HEK293 (cell line): ENCODE results near the gene ADO.

ENCODE experiments used
- CTCF ChIA-PET: fragments of 350-600 bp; formaldehyde crosslinking; extraction: SDS; loops from one replicate; lab custom pipeline; 2021; ENCODE audit warnings: antibody characterized with exemption; lab: Yijun Ruan, JAX
- POLR2A ChIA-PET: fragments of 300-600 bp; formaldehyde crosslinking; extraction: SDS; loops from one replicate; lab custom pipeline; 2020; ENCODE audit warnings: antibody characterized with exemption, inconsistent platforms; lab: Yijun Ruan, JAX
- H3K27ac ChIP-seq: fragments of 200-500 bp; sonication (Bioruptor generic); 2 replicates; pipeline ENCODE4 v1.5.1; 2014; ENCODE audit warnings: low read depth, low read length, control low read depth, inconsistent platforms; ENCODE audit errors: extremely low read depth
- H3K36me3 ChIP-seq, 2 experiments: fragments of 200-500 bp in 1 of 2; sonication (Bioruptor generic) in 1 of 2; 1 replicate in 1 of 2; 2 replicates in 1 of 2; pipeline ENCODE4 v1.5.1; 2014 to 2017; ENCODE audit warnings: inconsistent platforms in 2 of 2, low read length in 2 of 2; ENCODE audit not compliant: control insufficient read depth in 2 of 2, insufficient read depth in 1 of 2
- H3K4me1 ChIP-seq: fragments of 200-500 bp; sonication (Bioruptor generic); 2 replicates; pipeline ENCODE4 v1.5.1; 2014; ENCODE audit warnings: mild to moderate bottlenecking, low read length, inconsistent platforms; ENCODE audit not compliant: control insufficient read depth, insufficient read depth
- H3K4me3 ChIP-seq: 2 replicates; pipeline ENCODE4 v1.5.1; 2011; ENCODE audit warnings: low read depth, mild to moderate bottlenecking, control low read depth, low read length, moderate library complexity
- H3K9me3 ChIP-seq: fragments of 200-500 bp; sonication (Bioruptor generic); 2 replicates; pipeline ENCODE4 v1.5.1; 2014; ENCODE audit warnings: low read depth, low read length, inconsistent platforms; ENCODE audit not compliant: control insufficient read depth, insufficient read depth
- GLIS1 ChIP-seq: fragments of 450-650 bp; formaldehyde crosslinking; IDR thresholded peaks from 2 replicates; pipeline ENCODE4 v1.5.1; 2016; ENCODE audit warnings: missing biosample characterization, missing genetic modification characterization
- HOXA7 ChIP-seq: sonication (generic); formaldehyde crosslinking; IDR thresholded peaks from 2 replicates; pipeline ENCODE4 v1.8.1; 2022; ENCODE audit warnings: missing genetic modification reagents, borderline replicate concordance
- KLF1 ChIP-seq: fragments of 450-650 bp; formaldehyde crosslinking; IDR thresholded peaks from 2 replicates; pipeline ENCODE4 v1.5.1; 2016; ENCODE audit warnings: missing biosample characterization, missing genetic modification characterization
- OVOL3 ChIP-seq: fragments of 450-650 bp; formaldehyde crosslinking; IDR thresholded peaks from 2 replicates; pipeline ENCODE4 v1.5.1; 2016; ENCODE audit warnings: missing biosample characterization, missing genetic modification characterization
- ZBTB20 ChIP-seq: fragments of 450-650 bp; formaldehyde crosslinking; IDR thresholded peaks from 2 replicates; pipeline ENCODE4 v1.5.1; 2016; ENCODE audit warnings: missing biosample characterization, missing genetic modification characterization
- ZBTB7A ChIP-seq: fragments of 450-650 bp; formaldehyde crosslinking; IDR thresholded peaks from 2 replicates; pipeline ENCODE4 v1.5.1; 2016; ENCODE audit warnings: low read depth, missing biosample characterization, missing genetic modification characterization
- ZNF121 ChIP-seq: fragments of 450-650 bp; formaldehyde crosslinking; IDR thresholded peaks from 2 replicates; pipeline ENCODE4 v1.5.1; 2016; ENCODE audit warnings: missing biosample characterization, missing genetic modification characterization
- ZNF202 ChIP-seq: fragments of 450-650 bp; formaldehyde crosslinking; IDR thresholded peaks from 2 replicates; pipeline ENCODE4 v1.5.1; 2016; ENCODE audit warnings: missing biosample characterization, missing genetic modification characterization, borderline replicate concordance
- ZNF214 ChIP-seq: fragments of 450-650 bp; formaldehyde crosslinking; IDR thresholded peaks from 2 replicates; pipeline ENCODE4 v1.5.1; 2017; ENCODE audit warnings: missing biosample characterization, mild to moderate bottlenecking, missing genetic modification characterization, borderline replicate concordance
- ZNF391 ChIP-seq: fragments of 450-650 bp; formaldehyde crosslinking; IDR thresholded peaks from 2 replicates; pipeline ENCODE4 v1.5.1; 2016; ENCODE audit warnings: low read depth, missing biosample characterization, missing genetic modification characterization, borderline replicate concordance
- ZNF394 ChIP-seq: fragments of 450-650 bp; formaldehyde crosslinking; IDR thresholded peaks from 2 replicates; pipeline ENCODE4 v1.5.1; 2016; ENCODE audit warnings: missing biosample characterization, missing genetic modification characterization, mild to moderate bottlenecking, moderate library complexity, borderline replicate concordance
- ZNF510 ChIP-seq: fragments of 450-650 bp; formaldehyde crosslinking; IDR thresholded peaks from 2 replicates; pipeline ENCODE4 v1.5.1; 2018; ENCODE audit warnings: mild to moderate bottlenecking, missing genetic modification characterization, missing biosample characterization; ENCODE audit not compliant: insufficient replicate concordance
- ZNF596 ChIP-seq: fragments of 450-650 bp; IDR thresholded peaks from 2 replicates; pipeline ENCODE4 v1.5.0; 2018; ENCODE audit warnings: missing biosample characterization, mild to moderate bottlenecking, missing genetic modification characterization, moderate library complexity
- ZNF639 ChIP-seq: fragments of 450-650 bp; formaldehyde crosslinking; IDR thresholded peaks from 2 replicates; pipeline ENCODE4 v1.5.1; 2016; ENCODE audit warnings: missing biosample characterization, missing genetic modification characterization
- ZXDB ChIP-seq: fragments of 450-650 bp; formaldehyde crosslinking; IDR thresholded peaks from 2 replicates; pipeline ENCODE4 v1.5.1; 2016; ENCODE audit warnings: missing biosample characterization, missing genetic modification characterization
- TF ChIP-seq, protein P1 (sequence below): fragments of 450-650 bp; formaldehyde crosslinking; IDR thresholded peaks from 2 replicates; pipeline ENCODE4 v1.5.1; 2016; ENCODE audit warnings: missing biosample characterization, missing genetic modification characterization
- TF ChIP-seq, protein P2 (sequence below): fragments of 450-650 bp; formaldehyde crosslinking; IDR thresholded peaks from 2 replicates; pipeline ENCODE4 v1.5.0; 2017; ENCODE audit warnings: missing biosample characterization, missing genetic modification characterization, borderline replicate concordance
- TF ChIP-seq, protein P3 (sequence below): fragments of 450-650 bp; formaldehyde crosslinking; IDR thresholded peaks from 2 replicates; pipeline ENCODE4 v1.5.1; 2017; ENCODE audit warnings: missing biosample characterization, mild to moderate bottlenecking, missing genetic modification characterization, moderate library complexity
- TF ChIP-seq, protein P4 (sequence below): sonication (generic); formaldehyde crosslinking; IDR thresholded peaks from 2 replicates; pipeline ENCODE4 v1.8.1; 2022; ENCODE audit warnings: mild to moderate bottlenecking, moderate library complexity, missing genetic modification reagents
- TF ChIP-seq, protein P5 (sequence below): fragments of 450-650 bp; formaldehyde crosslinking; IDR thresholded peaks from 2 replicates; pipeline ENCODE4 v1.5.1; 2016; ENCODE audit warnings: missing biosample characterization, missing genetic modification characterization

ADO gene

DNA sequence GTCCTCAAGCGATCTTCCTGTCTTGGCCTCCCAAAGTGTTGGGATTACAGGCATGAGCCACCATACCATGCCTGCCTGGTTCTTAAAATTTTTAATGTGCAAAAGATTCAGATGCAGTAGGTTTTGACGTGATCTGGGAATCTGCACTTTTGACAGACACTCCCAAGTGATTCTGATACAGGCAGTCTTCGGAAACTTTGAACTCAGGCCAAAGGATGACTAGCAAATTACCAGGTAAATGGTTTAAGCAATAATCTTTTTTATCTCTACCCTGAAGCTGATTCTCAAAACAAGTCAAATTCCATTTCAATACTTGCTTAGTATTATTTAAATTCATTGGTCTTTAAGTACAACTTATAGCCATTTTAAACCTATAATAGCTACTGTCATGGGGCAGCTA is 2.6 kb upstream of the ADO start (continued):
- TF ChIP-seq ZNF202 (no peak), ZNF510 (tag by site-specific recombination) (no peak)

DNA sequence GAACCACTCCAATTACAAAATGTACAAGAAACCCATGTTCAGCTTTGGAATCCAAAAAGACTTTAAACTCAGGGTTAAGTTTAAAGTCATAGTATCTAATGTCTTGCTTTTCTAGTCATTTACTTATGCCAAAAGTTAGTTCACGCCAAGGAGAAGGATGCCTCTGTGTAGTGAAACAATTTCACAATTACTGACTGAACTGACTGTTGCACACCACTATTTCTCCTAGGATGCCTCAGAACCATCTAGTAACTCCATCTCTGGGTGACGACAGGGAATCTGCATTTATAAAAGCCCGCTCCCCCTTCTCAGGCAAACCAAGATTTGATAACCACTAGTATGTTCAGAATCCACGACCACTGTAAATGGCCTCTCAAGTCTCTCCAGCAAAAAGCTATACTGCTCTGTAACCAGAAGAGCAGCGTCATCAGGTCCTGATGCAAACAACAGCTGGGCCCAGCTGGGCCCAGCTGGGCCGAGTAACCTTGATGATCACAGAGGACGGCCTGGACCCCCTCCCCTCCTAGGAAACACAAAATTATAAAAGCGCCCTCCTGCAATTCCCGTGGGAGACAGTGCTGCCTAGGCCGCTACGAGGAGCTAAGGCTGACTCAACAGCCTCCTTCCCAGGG is 680 bp upstream of the ADO start:
- Histone ChIP-seq H3K4me1 (peaks cover 5% of the 10 kb centered on the region; the same call in 1 of the 2 replicates), H3K27ac (peak overlapping the region; percentile 86), H3K9me3 (no peaks in the 10 kb centered on the region), H3K4me3 (peak overlapping the region; percentile 83), H3K36me3 (peaks cover 0 to 16% of the 10 kb centered on the region in 2 experiments; a peak in 2 of 3 replicates)
- TF ChIP-seq, protein P1, sequence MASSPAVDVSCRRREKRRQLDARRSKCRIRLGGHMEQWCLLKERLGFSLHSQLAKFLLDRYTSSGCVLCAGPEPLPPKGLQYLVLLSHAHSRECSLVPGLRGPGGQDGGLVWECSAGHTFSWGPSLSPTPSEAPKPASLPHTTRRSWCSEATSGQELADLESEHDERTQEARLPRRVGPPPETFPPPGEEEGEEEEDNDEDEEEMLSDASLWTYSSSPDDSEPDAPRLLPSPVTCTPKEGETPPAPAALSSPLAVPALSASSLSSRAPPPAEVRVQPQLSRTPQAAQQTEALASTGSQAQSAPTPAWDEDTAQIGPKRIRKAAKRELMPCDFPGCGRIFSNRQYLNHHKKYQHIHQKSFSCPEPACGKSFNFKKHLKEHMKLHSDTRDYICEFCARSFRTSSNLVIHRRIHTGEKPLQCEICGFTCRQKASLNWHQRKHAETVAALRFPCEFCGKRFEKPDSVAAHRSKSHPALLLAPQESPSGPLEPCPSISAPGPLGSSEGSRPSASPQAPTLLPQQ (tag by site-specific recombination) = peak; percentile 64
- TF ChIP-seq, protein P2, sequence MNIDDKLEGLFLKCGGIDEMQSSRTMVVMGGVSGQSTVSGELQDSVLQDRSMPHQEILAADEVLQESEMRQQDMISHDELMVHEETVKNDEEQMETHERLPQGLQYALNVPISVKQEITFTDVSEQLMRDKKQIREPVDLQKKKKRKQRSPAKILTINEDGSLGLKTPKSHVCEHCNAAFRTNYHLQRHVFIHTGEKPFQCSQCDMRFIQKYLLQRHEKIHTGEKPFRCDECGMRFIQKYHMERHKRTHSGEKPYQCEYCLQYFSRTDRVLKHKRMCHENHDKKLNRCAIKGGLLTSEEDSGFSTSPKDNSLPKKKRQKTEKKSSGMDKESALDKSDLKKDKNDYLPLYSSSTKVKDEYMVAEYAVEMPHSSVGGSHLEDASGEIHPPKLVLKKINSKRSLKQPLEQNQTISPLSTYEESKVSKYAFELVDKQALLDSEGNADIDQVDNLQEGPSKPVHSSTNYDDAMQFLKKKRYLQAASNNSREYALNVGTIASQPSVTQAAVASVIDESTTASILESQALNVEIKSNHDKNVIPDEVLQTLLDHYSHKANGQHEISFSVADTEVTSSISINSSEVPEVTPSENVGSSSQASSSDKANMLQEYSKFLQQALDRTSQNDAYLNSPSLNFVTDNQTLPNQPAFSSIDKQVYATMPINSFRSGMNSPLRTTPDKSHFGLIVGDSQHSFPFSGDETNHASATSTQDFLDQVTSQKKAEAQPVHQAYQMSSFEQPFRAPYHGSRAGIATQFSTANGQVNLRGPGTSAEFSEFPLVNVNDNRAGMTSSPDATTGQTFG (tag by site-specific recombination) = no peak
- ChIA-PET POLR2A (interaction anchor here (0.6 to 5.5 kb wide), 4 partner anchors 13 to 787 kb away, joined by 3 to 50 read pairs (median 4); partner anchors contain the start of gene EGR2), CTCF (interaction anchor here (0.7 to 1.3 kb wide), 3 partner anchors 12 to 757 kb away, joined by 3 to 4 read pairs (median 3); partner anchors contain the start of gene EGR2)

- ChIA-PET POLR2A (interaction anchor here (0.5 to 5.5 kb wide), 2 partner anchors 11 to 948 kb away, joined by 4 to 50 read pairs; partner anchors contain the start of gene EGR2), CTCF (interaction anchor here (1.2 kb wide), 1 partner anchor 194 kb away, joined by 7 read pairs; no protein-coding TSS in a partner anchor)
- Histone ChIP-seq H3K27ac (peak overlapping the region; percentile 86), H3K9me3 (no peaks in the 10 kb centered on the region), H3K36me3 (peaks cover 0 to 17% of the 10 kb centered on the region in 2 experiments; a peak in 2 of 3 replicates), H3K4me3 (peak overlapping the region; percentile 83), H3K4me1 (peaks cover 5% of the 10 kb centered on the region; the same call in 1 of the 2 replicates)
- TF ChIP-seq OVOL3 (tag by site-specific recombination) (no peak), ZNF394 (tag by site-specific recombination) (no peak), ZNF391 (no peak), ZXDB (tag by site-specific recombination) (0 out of 2 replicates have a peak, but pooled peaks have one; percentile 15), KLF1 (tag by site-specific recombination) (no peak; the same call in 1 of the 2 replicates), ZNF639 (tag by site-specific recombination) (no peak), GLIS1 (tag by site-specific recombination) (peak; percentile 9; the same call in 1 of the 2 replicates), HOXA7 (CRISPR knock-in tag) (no peak), ZBTB7A (tag by site-specific recombination) (peak; percentile 26; the same call in 1 of the 2 replicates), ZBTB20 (tag by site-specific recombination) (peak; percentile 66), ZNF121 (tag by site-specific recombination) (no peak), ZNF214 (no peak), ZNF596 (no peak)
- TF ChIP-seq, protein P3, sequence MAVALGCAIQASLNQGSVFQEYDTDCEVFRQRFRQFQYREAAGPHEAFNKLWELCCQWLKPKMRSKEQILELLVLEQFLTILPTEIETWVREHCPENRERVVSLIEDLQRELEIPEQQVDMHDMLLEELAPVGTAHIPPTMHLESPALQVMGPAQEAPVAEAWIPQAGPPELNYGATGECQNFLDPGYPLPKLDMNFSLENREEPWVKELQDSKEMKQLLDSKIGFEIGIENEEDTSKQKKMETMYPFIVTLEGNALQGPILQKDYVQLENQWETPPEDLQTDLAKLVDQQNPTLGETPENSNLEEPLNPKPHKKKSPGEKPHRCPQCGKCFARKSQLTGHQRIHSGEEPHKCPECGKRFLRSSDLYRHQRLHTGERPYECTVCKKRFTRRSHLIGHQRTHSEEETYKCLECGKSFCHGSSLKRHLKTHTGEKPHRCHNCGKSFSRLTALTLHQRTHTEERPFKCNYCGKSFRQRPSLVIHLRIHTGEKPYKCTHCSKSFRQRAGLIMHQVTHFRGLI (tag by site-specific recombination) = peak; percentile 78
- TF ChIP-seq, protein P4, sequence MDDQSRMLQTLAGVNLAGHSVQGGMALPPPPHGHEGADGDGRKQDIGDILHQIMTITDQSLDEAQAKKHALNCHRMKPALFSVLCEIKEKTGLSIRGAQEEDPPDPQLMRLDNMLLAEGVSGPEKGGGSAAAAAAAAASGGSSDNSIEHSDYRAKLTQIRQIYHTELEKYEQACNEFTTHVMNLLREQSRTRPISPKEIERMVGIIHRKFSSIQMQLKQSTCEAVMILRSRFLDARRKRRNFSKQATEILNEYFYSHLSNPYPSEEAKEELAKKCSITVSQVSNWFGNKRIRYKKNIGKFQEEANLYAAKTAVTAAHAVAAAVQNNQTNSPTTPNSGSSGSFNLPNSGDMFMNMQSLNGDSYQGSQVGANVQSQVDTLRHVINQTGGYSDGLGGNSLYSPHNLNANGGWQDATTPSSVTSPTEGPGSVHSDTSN (CRISPR knock-in tag) = peak; percentile 68; the same call in 1 of the 2 replicates
- TF ChIP-seq, protein P5, sequence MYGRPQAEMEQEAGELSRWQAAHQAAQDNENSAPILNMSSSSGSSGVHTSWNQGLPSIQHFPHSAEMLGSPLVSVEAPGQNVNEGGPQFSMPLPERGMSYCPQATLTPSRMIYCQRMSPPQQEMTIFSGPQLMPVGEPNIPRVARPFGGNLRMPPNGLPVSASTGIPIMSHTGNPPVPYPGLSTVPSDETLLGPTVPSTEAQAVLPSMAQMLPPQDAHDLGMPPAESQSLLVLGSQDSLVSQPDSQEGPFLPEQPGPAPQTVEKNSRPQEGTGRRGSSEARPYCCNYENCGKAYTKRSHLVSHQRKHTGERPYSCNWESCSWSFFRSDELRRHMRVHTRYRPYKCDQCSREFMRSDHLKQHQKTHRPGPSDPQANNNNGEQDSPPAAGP (tag by site-specific recombination) = no peak
Observed at GRCh38 chr10:62805231-62806099, 945 bp downstream of the ADO start.
